ENCODE measurements around the gene KIAA1191.

KIAA1191 gene

GRCh38 chr5:176389135-176390123 lies 27.9 kb upstream of the KIAA1191 start:
- DNase-seq (ENCODE audit: low read depth): no peak

GRCh38 chr5:176388444-176389134 lies 27.0 kb upstream of the KIAA1191 start, which contains the start of the genes HIGD2A and NOP16:
Gene HIGD2A, plus strand, starts transcription at chr5:176388751. Its CDS starts 69 bp downstream, at chr5:176388820.
Gene NOP16, minus strand, starts transcription at chr5:176388598. Its CDS starts 59 bp downstream, at chr5:176388539.
- peak; percentile 99 for DNase-seq (ENCODE audit: low read depth)

GRCh38 chr5:176388003-176388443 lies 26.5 kb upstream of the KIAA1191 start:
- no peak for DNase-seq (ENCODE audit: low read depth)

GRCh38 chr5:176387384-176387925 lies 25.9 kb upstream of the KIAA1191 start:
- DNase-seq (ENCODE audit: low read depth): no peak

- no peak for DNase-seq (ENCODE audit: low read depth)
Observed at GRCh38 chr5:176386491-176386890, 24.9 kb upstream of the KIAA1191 start.

GRCh38 chr5:176384991-176385390 lies 23.4 kb upstream of the KIAA1191 start:
- no peak for DNase-seq (ENCODE audit: low read depth)

GRCh38 chr5:176384366-176384930 lies 22.9 kb upstream of the KIAA1191 start:
- DNase-seq (ENCODE audit: low read depth): no peak

GRCh38 chr5:176383961-176384360 lies 22.4 kb upstream of the KIAA1191 start:
- DNase-seq (ENCODE audit: low read depth): no peak

- DNase-seq (ENCODE audit: low read depth): no peak
Observed at GRCh38 chr5:176383248-176383905, 21.8 kb upstream of the KIAA1191 start.

GRCh38 chr5:176382721-176383120 lies 21.2 kb upstream of the KIAA1191 start:
- DNase-seq (ENCODE audit: low read depth): no peak

- no peak for DNase-seq (ENCODE audit: low read depth)
Observed at GRCh38 chr5:176381979-176382378, 20.4 kb upstream of the KIAA1191 start.

- no peak for DNase-seq (ENCODE audit: low read depth)
Observed at GRCh38 chr5:176381423-176381822, 19.9 kb upstream of the KIAA1191 start.

GRCh38 chr5:176379881-176380280 lies 18.3 kb upstream of the KIAA1191 start:
- no peak for DNase-seq (ENCODE audit: low read depth)

- no peak for DNase-seq (ENCODE audit: low read depth)
Observed at GRCh38 chr5:176373100-176373818, 11.7 kb upstream of the KIAA1191 start.

GRCh38 chr5:176371621-176372539 lies 10.3 kb upstream of the KIAA1191 start:
- no peak for DNase-seq (ENCODE audit: low read depth)

- no peak for DNase-seq (ENCODE audit: low read depth)
Observed at GRCh38 chr5:176369934-176370711, 8.6 kb upstream of the KIAA1191 start.

- no peak for DNase-seq (ENCODE audit: low read depth)
Observed at GRCh38 chr5:176368726-176369125, 7.2 kb upstream of the KIAA1191 start.

GRCh38 chr5:176366232-176366894 lies 4.8 kb upstream of the KIAA1191 start:
- DNase-seq (ENCODE audit: low read depth): no peak

Measured in stimulated activated CD8-positive, alpha-beta memory T cell treated with anti-CD3 and anti-CD28 coated beads, Interleukin-12 subunit alpha, Interleukin-12 subunit beta, amount 100 ng/mL, for 1 hour (primary cell).